HL-60 (cell line): Measurements from ENCODE around the gene KIR2DL3.
"Not testable (repeated sequence)": the region's sequence is repeated elsewhere in the genome, so short reads cannot be mapped to it uniquely, and the experiment has no call there.

ENCODE experiments used
- POLR2AphosphoS5 ChIP-seq: IDR thresholded peaks from 2 replicates; pipeline ENCODE4 v1.6.1; 2012; ENCODE audit warnings: low read depth
- TF ChIP-seq, protein P1 (sequence below): IDR thresholded peaks from one replicate; pipeline ENCODE4 v1.5.1; 2011; ENCODE audit warnings: low read length, control low read depth, inconsistent platforms; ENCODE audit not compliant: insufficient read depth
- TF ChIP-seq, protein P2 (sequence below): IDR thresholded peaks from 2 replicates; pipeline ENCODE4 v1.6.1; 2012; ENCODE audit warnings: low read depth; ENCODE audit not compliant: insufficient replicate concordance

DNA sequence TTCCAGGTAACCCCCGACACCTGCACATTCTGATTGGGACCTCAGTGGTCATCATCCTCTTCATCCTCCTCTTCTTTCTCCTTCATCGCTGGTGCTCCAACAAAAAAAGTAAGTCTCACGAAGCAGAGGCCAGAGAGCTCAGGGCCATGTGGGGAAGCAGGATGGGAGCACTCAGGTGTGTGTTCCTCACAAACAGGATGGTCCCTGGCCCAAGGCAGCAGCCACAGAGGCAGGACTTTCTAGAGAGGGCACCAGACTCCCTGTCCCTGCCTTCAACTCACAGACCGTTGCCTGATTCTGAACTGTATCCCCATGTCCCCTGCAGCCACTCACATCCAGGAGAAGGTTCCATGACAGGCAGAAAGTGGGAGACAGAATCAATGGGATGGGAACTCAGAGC lies 44.6 kb downstream of the KIR2DL3 start:
- TF ChIP-seq, protein P1, sequence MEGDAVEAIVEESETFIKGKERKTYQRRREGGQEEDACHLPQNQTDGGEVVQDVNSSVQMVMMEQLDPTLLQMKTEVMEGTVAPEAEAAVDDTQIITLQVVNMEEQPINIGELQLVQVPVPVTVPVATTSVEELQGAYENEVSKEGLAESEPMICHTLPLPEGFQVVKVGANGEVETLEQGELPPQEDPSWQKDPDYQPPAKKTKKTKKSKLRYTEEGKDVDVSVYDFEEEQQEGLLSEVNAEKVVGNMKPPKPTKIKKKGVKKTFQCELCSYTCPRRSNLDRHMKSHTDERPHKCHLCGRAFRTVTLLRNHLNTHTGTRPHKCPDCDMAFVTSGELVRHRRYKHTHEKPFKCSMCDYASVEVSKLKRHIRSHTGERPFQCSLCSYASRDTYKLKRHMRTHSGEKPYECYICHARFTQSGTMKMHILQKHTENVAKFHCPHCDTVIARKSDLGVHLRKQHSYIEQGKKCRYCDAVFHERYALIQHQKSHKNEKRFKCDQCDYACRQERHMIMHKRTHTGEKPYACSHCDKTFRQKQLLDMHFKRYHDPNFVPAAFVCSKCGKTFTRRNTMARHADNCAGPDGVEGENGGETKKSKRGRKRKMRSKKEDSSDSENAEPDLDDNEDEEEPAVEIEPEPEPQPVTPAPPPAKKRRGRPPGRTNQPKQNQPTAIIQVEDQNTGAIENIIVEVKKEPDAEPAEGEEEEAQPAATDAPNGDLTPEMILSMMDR: not testable (repeated sequence)
- TF ChIP-seq, protein P2, sequence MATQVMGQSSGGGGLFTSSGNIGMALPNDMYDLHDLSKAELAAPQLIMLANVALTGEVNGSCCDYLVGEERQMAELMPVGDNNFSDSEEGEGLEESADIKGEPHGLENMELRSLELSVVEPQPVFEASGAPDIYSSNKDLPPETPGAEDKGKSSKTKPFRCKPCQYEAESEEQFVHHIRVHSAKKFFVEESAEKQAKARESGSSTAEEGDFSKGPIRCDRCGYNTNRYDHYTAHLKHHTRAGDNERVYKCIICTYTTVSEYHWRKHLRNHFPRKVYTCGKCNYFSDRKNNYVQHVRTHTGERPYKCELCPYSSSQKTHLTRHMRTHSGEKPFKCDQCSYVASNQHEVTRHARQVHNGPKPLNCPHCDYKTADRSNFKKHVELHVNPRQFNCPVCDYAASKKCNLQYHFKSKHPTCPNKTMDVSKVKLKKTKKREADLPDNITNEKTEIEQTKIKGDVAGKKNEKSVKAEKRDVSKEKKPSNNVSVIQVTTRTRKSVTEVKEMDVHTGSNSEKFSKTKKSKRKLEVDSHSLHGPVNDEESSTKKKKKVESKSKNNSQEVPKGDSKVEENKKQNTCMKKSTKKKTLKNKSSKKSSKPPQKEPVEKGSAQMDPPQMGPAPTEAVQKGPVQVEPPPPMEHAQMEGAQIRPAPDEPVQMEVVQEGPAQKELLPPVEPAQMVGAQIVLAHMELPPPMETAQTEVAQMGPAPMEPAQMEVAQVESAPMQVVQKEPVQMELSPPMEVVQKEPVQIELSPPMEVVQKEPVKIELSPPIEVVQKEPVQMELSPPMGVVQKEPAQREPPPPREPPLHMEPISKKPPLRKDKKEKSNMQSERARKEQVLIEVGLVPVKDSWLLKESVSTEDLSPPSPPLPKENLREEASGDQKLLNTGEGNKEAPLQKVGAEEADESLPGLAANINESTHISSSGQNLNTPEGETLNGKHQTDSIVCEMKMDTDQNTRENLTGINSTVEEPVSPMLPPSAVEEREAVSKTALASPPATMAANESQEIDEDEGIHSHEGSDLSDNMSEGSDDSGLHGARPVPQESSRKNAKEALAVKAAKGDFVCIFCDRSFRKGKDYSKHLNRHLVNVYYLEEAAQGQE: not testable (repeated sequence)
- not testable (repeated sequence) for TF ChIP-seq POLR2AphosphoS5
